Effector memory CD8-positive, alpha-beta T cell (primary cell): Measurements from ENCODE around the gene LMAN1L.

ENCODE experiments used
- ATAC-seq: fragments of 150-1000 bp; cut with Tn5 transposase; replicated peaks from 2 replicates; pipeline ENCODE4 v1.10.0; 2021; ENCODE audit warnings: mild to moderate bottlenecking, moderate library complexity
- DNase-seq, 3 experiments: peaks; one replicate each; pipeline ENCODE4 v3.0.0; 2021
- H3K27ac Mint-ChIP-seq, 2 donors: one replicate each; pipeline ENCODE4 v1.8.0; 2022; ENCODE audit warnings: mild to moderate bottlenecking in 2 of 2, mixed read lengths in 2 of 2, moderate library complexity in 2 of 2
- H3K27me3 Mint-ChIP-seq, 2 donors: one replicate each; pipeline ENCODE4 v1.8.0; 2022; ENCODE audit warnings: mixed read lengths in 2 of 2
- H3K36me3 Mint-ChIP-seq: one replicate; pipeline ENCODE4 v1.8.0; 2022; ENCODE audit warnings: mild to moderate bottlenecking, moderate library complexity, mixed read lengths; ENCODE audit not compliant: insufficient read depth
- H3K4me1 Mint-ChIP-seq, 2 donors: one replicate each; pipeline ENCODE4 v1.8.0; 2022; ENCODE audit warnings: low read depth in 2 of 2, mixed read lengths in 2 of 2
- H3K4me3 Mint-ChIP-seq, 2 donors: one replicate each; pipeline ENCODE4 v1.8.0; 2022; ENCODE audit warnings: mild to moderate bottlenecking in 2 of 2, mixed read lengths in 2 of 2, moderate library complexity in 2 of 2
- H3K9me3 Mint-ChIP-seq, 2 donors: one replicate each; pipeline ENCODE4 v1.8.0; 2022; ENCODE audit warnings: mixed read lengths in 2 of 2
- total RNA-seq, 9 experiments: gene quantifications; one replicate each; lab custom pipeline; 2026; lab: John Stamatoyannopoulos, UW

The LMAN1L gene
- 0 to 0.53 (median 0.20) reads per million in 9 experiments for total RNA-seq

GRCh38 chr15:74812533-74812932 lies at the start of gene LMAN1L:
Gene LMAN1L, plus strand, starts transcription at chr15:74812835. Its CDS starts 20 bp downstream, at chr15:74812855.
- Mint-ChIP-seq H3K27ac (no peak within 1 kb of the TSS), H3K36me3 (peaks cover 4% of the 10 kb centered on the region), H3K4me1 (peaks cover 14 to 15% of the 10 kb centered on the region in 2 donors), H3K4me3 (no peak within 1 kb of the TSS), H3K27me3 (peaks cover 0 to 6% of the 10 kb centered on the region in 2 donors), H3K9me3 (no peaks in the 10 kb centered on the region)
- ATAC-seq, result no peak
- DNase-seq, result no peak

- Mint-ChIP-seq H3K27ac (no peak overlapping the region), H3K4me1 (no peaks in the 10 kb centered on the region), H3K4me3 (no peak overlapping the region), H3K27me3 (peaks cover 7 to 50% of the 10 kb centered on the region in 2 donors), H3K36me3 (peaks cover 4% of the 10 kb centered on the region), H3K9me3 (no peaks in the 10 kb centered on the region)
- DNase-seq (no peak), ATAC-seq (no peak)
These were observed 49.2 kb upstream of the LMAN1L start for GRCh38 chr15:74763416-74763815.

GRCh38 chr15:74767167-74768098 lies 45.2 kb upstream of the LMAN1L start:
- Mint-ChIP-seq H3K9me3 (no peaks in the 10 kb centered on the region), H3K27ac (no peak overlapping the region), H3K36me3 (no peaks in the 10 kb centered on the region), H3K4me3 (no peak overlapping the region), H3K27me3 (peaks cover 7 to 50% of the 10 kb centered on the region in 2 donors), H3K4me1 (peaks cover 5 to 12% of the 10 kb centered on the region in 2 donors)
- ATAC-seq (no peak), DNase-seq (no peak)

GRCh38 chr15:74768099-74768770 lies 44.4 kb upstream of the LMAN1L start:
- ATAC-seq (no peak), DNase-seq (no peak)
- H3K9me3 Mint-ChIP-seq, result no peaks in the 10 kb centered on the region
- no peak overlapping the region for H3K4me3 Mint-ChIP-seq
- H3K27me3 Mint-ChIP-seq, result peaks cover under 1 to 43% of the 10 kb centered on the region in 2 donors
- peak overlapping the region; percentile 30 to 54 for H3K27ac Mint-ChIP-seq
- H3K36me3 Mint-ChIP-seq, result no peaks in the 10 kb centered on the region
- H3K4me1 Mint-ChIP-seq, result peaks cover 5 to 12% of the 10 kb centered on the region in 2 donors

- Mint-ChIP-seq H3K27ac (peak overlapping the region; percentile 30 to 54), H3K27me3 (peaks cover 0 to 36% of the 10 kb centered on the region in 2 donors), H3K4me1 (peaks cover 5 to 12% of the 10 kb centered on the region in 2 donors), H3K4me3 (no peak overlapping the region), H3K36me3 (no peaks in the 10 kb centered on the region), H3K9me3 (no peaks in the 10 kb centered on the region)
- peak; percentile 50 to 58 (median 55) for DNase-seq
- ATAC-seq, result peak; percentile 46
These were observed 43.8 kb upstream of the LMAN1L start for GRCh38 chr15:74768771-74769342.

- no peak overlapping the region for H3K27ac Mint-ChIP-seq
- ATAC-seq, result no peak
- H3K36me3 Mint-ChIP-seq, result no peaks in the 10 kb centered on the region
- H3K4me1 Mint-ChIP-seq, result peaks cover 5 to 12% of the 10 kb centered on the region in 2 donors
- no peaks in the 10 kb centered on the region for H3K9me3 Mint-ChIP-seq
- no peak for DNase-seq
- H3K4me3 Mint-ChIP-seq, result no peak overlapping the region
- H3K27me3 Mint-ChIP-seq, result peaks cover 0 to 30% of the 10 kb centered on the region in 2 donors
These were observed 43.1 kb upstream of the LMAN1L start for GRCh38 chr15:74769463-74770025.

GRCh38 chr15:74770211-74770903 lies 42.3 kb upstream of the LMAN1L start:
- Mint-ChIP-seq H3K4me3 (no peak overlapping the region), H3K9me3 (no peaks in the 10 kb centered on the region), H3K27ac (no peak overlapping the region), H3K4me1 (peaks cover 5 to 13% of the 10 kb centered on the region in 2 donors), H3K36me3 (no peaks in the 10 kb centered on the region), H3K27me3 (peaks cover 0 to 28% of the 10 kb centered on the region in 2 donors)
- ATAC-seq, result no peak
- no peak for DNase-seq

GRCh38 chr15:74773329-74773728 lies 39.3 kb upstream of the LMAN1L start:
- H3K4me3 Mint-ChIP-seq, result no peak overlapping the region
- ATAC-seq (no peak), DNase-seq (no peak)
- peak overlapping the region in 1 of 2 donors; percentile 17 for H3K27ac Mint-ChIP-seq
- H3K36me3 Mint-ChIP-seq, result peaks cover 7% of the 10 kb centered on the region
- peaks cover 22 to 32% of the 10 kb centered on the region in 2 donors for H3K4me1 Mint-ChIP-seq
- H3K27me3 Mint-ChIP-seq, result peaks cover 0 to 9% of the 10 kb centered on the region in 2 donors
- H3K9me3 Mint-ChIP-seq, result no peaks in the 10 kb centered on the region

GRCh38 chr15:74773731-74774252 lies 38.8 kb upstream of the LMAN1L start:
- H3K27me3 Mint-ChIP-seq, result peaks cover 0 to 5% of the 10 kb centered on the region in 2 donors
- H3K27ac Mint-ChIP-seq, result peak overlapping the region in 1 of 2 donors; percentile 17
- peaks cover 23 to 34% of the 10 kb centered on the region in 2 donors for H3K4me1 Mint-ChIP-seq
- H3K36me3 Mint-ChIP-seq, result peaks cover 8% of the 10 kb centered on the region
- H3K4me3 Mint-ChIP-seq, result no peak overlapping the region
- H3K9me3 Mint-ChIP-seq, result no peaks in the 10 kb centered on the region
- ATAC-seq (no peak), DNase-seq (no peak)

GRCh38 chr15:74775132-74775562 lies 37.5 kb upstream of the LMAN1L start:
- DNase-seq (no peak), ATAC-seq (no peak)
- H3K27ac Mint-ChIP-seq, result peak overlapping the region; percentile 99
- peaks cover 9% of the 10 kb centered on the region for H3K36me3 Mint-ChIP-seq
- no peaks in the 10 kb centered on the region for H3K9me3 Mint-ChIP-seq
- peaks cover 35 to 45% of the 10 kb centered on the region in 2 donors for H3K4me1 Mint-ChIP-seq
- H3K4me3 Mint-ChIP-seq, result no peak overlapping the region
- no peaks in the 10 kb centered on the region for H3K27me3 Mint-ChIP-seq

- H3K4me3 Mint-ChIP-seq, result peak overlapping the region; percentile 8 to 80
- H3K27ac Mint-ChIP-seq, result peak overlapping the region; percentile 99
These were observed 36.7 kb upstream of the LMAN1L start for GRCh38 chr15:74775894-74776293.

More at GRCh38 chr15:74775894-74776293, 36.7 kb upstream of the LMAN1L start:
- Mint-ChIP-seq H3K4me1 (peaks cover 43 to 53% of the 10 kb centered on the region in 2 donors), H3K27me3 (no peaks in the 10 kb centered on the region), H3K9me3 (no peaks in the 10 kb centered on the region), H3K36me3 (peaks cover 16% of the 10 kb centered on the region)
- DNase-seq, result no peak
- ATAC-seq, result no peak
